Posterior vena cava (tissue), 2 donors: ENCODE data around the gene ADAMTSL3. TPM values are rescaled to one million over a fixed set of nuclear protein-coding genes. Genes with fewer than 3 reads are reported as not detected.

Experiments
- DNase-seq: peaks from one replicate; pipeline ENCODE4 v3.0.0-alpha.2; 2020; ENCODE audit warnings: low spot score
- intact Hi-C, 2 donors: fragments of 100-400 bp; cut with DNase I; formaldehyde crosslinking; loops; one replicate each; pipeline versions ENCODE4 v1.14.1 to v1.14.2; 2022 to 2023
- total RNA-seq, 2 donors: library from RNA; stranded (reverse); fragmentation: NEBNext Ultra II Directional; extraction: Animal tissue kit (Norgen Biotek cat#: 25700); gene quantifications; one replicate each; pipeline ENCODE4 v1.2.1, GENCODE V29; 2021
- donor health status: DM: yes; HTN: yes; CAD: no.
- donor health status: DM: yes; HTN: yes; CAD: no.

Gene ADAMTSL3
- total RNA-seq, 2 donors from 2014 or later, result 13.0 to 17.4 TPM

- DNase-seq, result no peak
- intact Hi-C loops, result no loop called here
Observed at GRCh38 chr15:83898361-83898760, 244.4 kb downstream of the ADAMTSL3 start.

GRCh38 chr15:83899670-83900069 lies 245.7 kb downstream of the ADAMTSL3 start:
- intact Hi-C loops, result no loop called here
- DNase-seq, result no peak

GRCh38 chr15:83904107-83905040 lies 250.5 kb downstream of the ADAMTSL3 start:
- DNase-seq, result no peak

DNA sequence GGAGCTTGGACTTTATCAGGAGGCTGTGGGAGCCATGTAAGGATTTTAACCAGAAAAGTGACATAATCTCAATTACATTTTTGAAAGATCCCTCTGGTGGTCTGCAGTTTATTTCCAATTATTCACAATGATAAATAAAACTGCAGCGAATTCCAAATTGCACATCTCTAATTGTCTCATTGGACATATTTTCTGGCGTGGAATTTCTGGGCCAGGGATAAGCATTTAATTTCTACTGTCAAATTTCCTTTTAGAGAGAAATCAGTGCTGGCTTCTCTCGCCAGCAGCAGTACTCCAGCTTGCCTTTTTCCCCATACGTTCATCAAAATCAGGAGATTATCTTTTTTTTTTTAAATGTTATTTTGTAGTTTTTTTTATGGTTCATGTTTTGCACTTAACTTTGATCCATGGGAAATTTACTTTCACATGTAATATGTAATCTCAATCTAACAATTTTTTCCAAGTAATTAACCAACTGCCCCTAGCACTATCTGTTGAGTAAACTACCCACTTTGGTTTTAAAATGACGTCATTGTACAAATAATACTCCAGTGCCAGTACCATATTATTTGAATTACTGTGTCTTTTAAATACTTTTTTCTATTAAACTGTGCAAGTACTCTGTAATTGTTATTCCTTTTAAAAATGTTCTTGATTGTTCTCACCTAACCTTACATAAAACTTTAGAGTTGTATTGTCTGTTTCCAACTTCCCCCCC lies 251.8 kb downstream of the ADAMTSL3 start:
- intact Hi-C loops, result no loop called here
- DNase-seq, result no peak

More at GRCh38 chr15:83904107-83905040, 250.5 kb downstream of the ADAMTSL3 start:
- intact Hi-C loops, result no loop called here

GRCh38 chr15:83911345-83911744 lies 257.4 kb downstream of the ADAMTSL3 start:
- intact Hi-C loops, result no loop called here
- no peak for DNase-seq

DNA sequence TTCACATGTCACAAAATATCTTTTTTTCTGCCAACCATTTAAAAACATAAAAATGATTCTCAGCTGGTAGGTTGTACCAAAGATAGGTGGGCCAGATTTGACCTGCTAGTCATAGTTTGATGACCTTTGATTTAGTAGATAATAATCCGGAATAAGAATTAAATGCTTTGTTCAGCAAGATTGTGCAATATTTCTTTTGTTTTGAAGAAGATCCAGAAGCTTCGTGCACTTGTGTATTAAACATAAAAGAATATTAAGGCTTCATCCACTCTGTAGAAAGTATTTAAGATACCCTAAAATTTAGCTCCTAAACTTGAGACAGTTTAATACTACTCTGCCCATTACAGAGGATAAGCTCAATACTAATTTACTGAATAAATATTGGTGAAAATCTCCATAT lies 258.4 kb downstream of the ADAMTSL3 start:
- intact Hi-C loops, result no loop called here
- no peak for DNase-seq

DNA sequence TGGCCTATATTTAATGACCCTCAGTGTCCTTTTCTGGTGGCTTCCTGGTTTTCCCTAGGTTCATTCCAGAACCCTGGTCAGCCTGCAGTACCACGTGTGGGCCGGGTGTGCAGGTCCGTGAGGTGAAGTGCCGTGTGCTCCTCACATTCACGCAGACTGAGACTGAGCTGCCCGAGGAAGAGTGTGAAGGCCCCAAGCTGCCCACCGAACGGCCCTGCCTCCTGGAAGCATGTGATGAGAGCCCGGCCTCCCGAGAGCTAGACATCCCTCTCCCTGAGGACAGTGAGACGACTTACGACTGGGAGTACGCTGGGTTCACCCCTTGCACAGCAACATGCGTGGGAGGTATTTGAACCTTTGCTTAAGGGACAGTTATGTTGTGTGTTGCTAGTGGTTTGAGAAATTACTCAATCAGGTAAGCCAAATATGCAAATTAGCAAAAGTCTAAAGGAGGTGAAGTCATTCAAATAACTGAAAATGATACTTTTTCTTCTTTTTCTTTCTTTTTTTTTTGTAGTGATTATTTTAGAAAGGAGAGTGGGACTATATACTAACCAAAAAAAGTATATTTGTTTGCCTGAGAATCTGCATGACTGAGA lies 259.2 kb downstream of the ADAMTSL3 start:
- DNase-seq, result no peak
- intact Hi-C loops, result no loop called here

- intact Hi-C loops, result no loop called here
- DNase-seq, result no peak
Observed at GRCh38 chr15:83914906-83915305, 261.0 kb downstream of the ADAMTSL3 start.

DNA sequence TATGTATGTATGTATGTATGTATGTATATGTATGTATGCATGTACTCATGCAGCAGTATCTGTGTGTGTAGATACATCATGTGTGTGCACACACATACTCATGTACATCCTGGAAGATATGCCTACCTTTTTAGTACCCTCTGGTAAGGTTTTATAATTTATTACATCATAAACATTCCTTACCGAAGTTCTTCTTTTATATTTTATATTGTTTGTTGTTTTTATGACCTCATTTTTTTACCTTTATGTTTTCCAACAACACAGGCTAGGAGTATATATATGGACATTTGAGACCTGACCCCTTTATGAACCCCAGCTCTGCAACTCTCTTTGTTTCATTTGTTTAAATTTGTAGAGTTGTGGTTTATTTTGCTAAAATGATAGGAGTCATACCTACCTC lies 263.5 kb downstream of the ADAMTSL3 start:
- intact Hi-C loops, result no loop called here
- no peak for DNase-seq

- no peak for DNase-seq
- intact Hi-C loops, result no loop called here
Observed at GRCh38 chr15:83918011-83918410, 264.1 kb downstream of the ADAMTSL3 start.

DNA sequence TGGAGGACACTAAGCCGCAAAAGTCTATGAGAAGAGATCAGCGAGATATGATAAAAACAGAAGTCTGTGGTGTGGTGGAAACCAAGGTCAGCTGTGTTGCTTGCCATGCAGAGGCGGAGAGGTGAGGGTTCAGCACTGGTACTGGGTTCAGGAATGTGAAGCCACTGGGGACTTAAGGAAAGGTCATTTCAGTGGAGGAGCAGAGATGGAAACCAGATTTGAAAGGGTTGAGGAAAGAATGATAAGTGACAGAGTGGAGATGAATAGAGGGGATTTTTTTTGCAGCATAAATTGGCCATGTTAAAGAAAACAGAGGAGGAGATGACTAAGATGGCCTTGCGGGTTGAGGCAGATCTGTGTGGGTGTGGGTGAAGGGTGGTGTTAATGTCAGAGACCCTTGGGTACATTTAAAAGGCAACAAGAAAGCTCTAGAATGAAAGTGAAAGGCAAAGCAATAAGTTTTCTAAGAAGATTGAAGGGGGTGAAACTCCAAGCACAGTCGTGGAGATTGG lies 265.5 kb downstream of the ADAMTSL3 start:
- intact Hi-C loops, result no loop called here
- no peak for DNase-seq

DNA sequence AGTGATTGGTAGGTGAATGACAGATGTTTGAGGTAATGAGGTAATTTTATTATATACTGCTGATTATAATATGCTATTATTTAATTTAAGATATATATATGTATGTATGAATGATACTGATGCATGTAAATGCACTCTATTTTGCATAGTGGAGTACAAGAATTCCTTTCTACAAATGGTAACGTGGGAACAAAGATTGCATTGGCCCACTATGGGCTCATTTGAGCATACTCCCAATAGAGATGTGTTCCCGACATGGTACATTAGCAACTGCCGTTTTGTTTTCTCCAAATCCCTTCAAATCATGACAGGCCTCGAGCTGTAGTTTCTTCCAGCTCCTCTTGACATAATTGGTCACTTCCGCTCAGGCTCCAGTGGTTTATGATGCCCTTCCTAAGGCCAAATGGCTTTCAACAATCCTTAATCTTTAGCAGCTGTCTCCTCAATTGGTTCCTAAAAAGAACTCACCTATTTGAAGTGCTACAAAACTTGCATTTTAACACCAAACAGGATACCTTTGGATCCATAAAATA lies 266.1 kb downstream of the ADAMTSL3 start:
- DNase-seq, result no peak

DNA sequence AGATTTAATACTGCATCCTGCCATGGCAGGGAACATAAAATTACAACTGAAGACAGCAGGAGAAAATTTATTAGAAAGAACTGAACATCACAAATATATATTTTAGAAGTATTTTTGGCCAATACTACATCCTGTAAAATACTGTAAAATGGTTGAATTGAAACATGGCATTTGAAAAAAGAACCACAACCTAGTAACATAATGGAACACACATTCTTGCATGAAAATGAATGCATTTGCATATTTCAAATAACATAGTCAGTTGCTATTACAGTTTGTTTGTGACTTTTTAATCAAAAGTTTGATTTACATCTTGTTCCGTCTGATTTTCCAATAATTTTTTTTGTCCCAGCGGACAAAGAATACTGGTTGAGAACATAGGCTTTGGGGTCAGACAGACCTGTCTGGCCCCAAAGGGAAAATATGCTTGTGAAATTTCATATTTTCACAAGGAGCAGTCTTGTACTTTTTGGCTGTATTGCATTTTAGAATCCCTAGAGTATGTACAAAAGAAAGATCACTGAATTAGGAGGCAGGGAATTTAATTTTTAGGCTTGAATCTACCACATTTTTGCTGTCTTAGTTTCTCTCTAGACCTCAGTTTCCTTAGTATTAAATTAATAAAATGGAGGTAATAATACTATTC lies 268.8 kb downstream of the ADAMTSL3 start:
- DNase-seq, result no peak
- intact Hi-C loops, result no loop called here

More for the DNA sequence above, 266.1 kb downstream of the ADAMTSL3 start:
- intact Hi-C loops, result no loop called here

DNA sequence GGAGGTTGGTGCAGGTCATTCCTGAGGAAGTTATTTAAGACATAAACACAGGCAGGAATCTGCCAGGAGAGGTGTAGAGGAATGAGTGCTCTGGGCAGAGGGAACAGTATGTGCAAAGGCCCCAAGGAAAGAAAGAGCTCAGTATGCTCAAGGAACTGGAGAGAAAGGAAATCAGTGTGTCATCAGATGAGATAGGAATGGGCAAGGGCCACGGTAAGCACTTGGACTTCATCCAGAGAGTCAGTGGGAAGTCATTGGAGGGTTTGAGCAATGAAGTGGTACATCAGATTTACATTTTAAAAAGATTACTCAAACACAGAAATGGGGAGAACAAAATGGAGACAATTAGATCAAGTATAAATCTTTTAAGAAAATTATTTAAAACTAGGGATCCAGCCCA lies 272.2 kb downstream of the ADAMTSL3 start:
- intact Hi-C loops, result no loop called here
- no peak for DNase-seq

DNA sequence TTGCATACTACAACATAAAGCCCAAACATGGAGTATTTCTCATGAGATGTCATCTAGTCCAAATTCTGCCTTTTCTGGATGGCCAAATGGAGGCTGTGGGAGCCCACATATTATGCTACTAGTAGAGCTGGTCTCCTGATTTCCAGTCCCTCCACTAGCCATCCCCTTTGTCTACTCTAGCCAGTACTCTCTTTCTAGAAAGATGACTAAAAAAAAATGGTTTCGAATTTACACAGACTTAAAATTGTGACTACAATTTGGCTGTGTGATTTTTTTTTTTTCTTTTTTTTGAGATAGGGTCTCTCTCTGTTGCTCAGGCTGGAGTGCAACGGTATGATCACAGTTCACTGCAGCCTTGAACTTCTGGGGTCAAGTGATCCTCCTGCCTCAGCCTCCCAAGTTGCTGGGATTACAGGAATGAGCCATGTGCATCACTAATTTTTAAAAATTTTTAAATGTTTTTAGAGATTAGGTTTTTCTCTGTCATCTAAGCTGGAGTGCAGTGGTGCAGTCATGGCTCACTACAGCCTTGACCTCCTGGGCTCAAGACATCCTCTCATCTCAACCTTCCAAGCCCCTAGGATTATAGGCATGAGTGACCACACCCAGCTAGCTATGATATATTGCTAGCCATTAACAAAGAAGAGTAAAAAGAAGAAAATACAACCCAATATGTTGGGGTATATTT lies 273.9 kb downstream of the ADAMTSL3 start:
- intact Hi-C loops, result no loop called here
- no peak for DNase-seq

DNA sequence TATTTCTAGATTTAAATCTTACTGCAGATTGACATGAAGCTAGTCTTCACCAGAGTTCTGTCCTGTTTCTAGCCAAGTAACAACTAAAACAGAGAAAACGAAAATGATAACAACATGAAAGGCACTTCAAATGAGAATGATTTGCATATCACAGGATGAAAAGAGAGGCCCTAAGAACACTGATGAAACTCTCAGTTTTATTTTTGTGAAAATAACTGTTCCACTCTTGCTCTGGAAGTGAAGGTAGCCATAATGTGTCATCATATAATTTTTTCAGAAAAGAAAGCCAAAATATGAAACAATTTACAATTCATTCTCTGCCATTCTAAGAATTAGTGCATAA lies 274.4 kb downstream of the ADAMTSL3 start:
- no peak for DNase-seq
- intact Hi-C loops, result no loop called here

- intact Hi-C loops, result no loop called here
Observed at GRCh38 chr15:83928878-83929418, 275.0 kb downstream of the ADAMTSL3 start.

GRCh38 chr15:83929619-83930018 lies 275.7 kb downstream of the ADAMTSL3 start:
- DNase-seq, result no peak
- intact Hi-C loops, result no loop called here

More at GRCh38 chr15:83928878-83929418, 275.0 kb downstream of the ADAMTSL3 start:
- DNase-seq, result no peak
